Brain microvascular endothelial cell (primary cell): ENCODE data around the gene MRPS18B.

Experiments
- DNase-seq: peaks from one replicate; pipeline ENCODE4 v3.0.0-alpha.2; 2020
- H3K27ac ChIP-seq: fragments of 250-450 bp; sonication (Bioruptor Pico); 2 replicates; pipeline ENCODE4 v1.5.1; 2020; ENCODE audit warnings: mild to moderate bottlenecking, moderate library complexity
- H3K27me3 ChIP-seq: fragments of 250-450 bp; sonication (Bioruptor Pico); replicated peaks from 2 replicates; pipeline ENCODE4 v1.5.1; 2020; ENCODE audit warnings: mild to moderate bottlenecking
- H3K36me3 ChIP-seq: fragments of 250-450 bp; sonication (Bioruptor Pico); replicated peaks from 2 replicates; pipeline ENCODE4 v1.5.1; 2020; ENCODE audit warnings: mild to moderate bottlenecking
- H3K4me3 ChIP-seq: 2 replicates; pipeline ENCODE4 v1.5.1; 2011; ENCODE audit warnings: low read depth, mild to moderate bottlenecking, control low read depth, low read length, moderate library complexity
- in situ Hi-C: cut with HindIII; loops from 2 replicates; pipeline ENCODE4 v1.10.0; 2017; ENCODE audit warnings: low sequenced_read_pairs, low pct_ligation_motif_present
- TF ChIP-seq, protein P1 (sequence below): IDR thresholded peaks from 2 replicates; pipeline ENCODE4 v1.5.1; 2011; ENCODE audit warnings: low read depth, mild to moderate bottlenecking, moderate library complexity, low read length, control low read depth, inconsistent platforms; ENCODE audit errors: missing control alignments

MRPS18B gene

DNA sequence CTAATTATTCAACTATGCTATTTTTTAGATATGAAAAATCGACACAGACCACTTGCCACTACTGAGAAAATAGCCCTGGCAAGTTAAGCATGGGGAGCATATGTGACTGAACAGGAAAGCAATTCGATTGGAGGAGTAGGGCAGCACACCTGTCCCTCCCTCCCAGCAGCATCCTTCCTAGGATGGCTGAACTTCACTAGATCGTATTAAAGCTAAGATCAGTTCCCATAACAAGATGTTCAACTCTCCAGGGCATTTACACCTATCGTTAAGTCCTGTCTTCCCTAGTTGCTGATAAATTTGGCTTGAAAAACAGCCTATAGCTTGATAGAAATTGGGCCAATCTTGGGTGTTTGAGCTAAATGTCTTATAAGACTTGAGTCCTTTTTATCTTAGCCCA, 7.6 kb upstream of the MRPS18B start:
- Histone ChIP-seq H3K36me3 (peaks cover 50% of the 10 kb centered on the region), H3K27ac (no peak overlapping the region), H3K27me3 (no peaks in the 10 kb centered on the region), H3K4me3 (no peak overlapping the region)
- in situ Hi-C loops = no loop called here
- TF ChIP-seq, protein P1, sequence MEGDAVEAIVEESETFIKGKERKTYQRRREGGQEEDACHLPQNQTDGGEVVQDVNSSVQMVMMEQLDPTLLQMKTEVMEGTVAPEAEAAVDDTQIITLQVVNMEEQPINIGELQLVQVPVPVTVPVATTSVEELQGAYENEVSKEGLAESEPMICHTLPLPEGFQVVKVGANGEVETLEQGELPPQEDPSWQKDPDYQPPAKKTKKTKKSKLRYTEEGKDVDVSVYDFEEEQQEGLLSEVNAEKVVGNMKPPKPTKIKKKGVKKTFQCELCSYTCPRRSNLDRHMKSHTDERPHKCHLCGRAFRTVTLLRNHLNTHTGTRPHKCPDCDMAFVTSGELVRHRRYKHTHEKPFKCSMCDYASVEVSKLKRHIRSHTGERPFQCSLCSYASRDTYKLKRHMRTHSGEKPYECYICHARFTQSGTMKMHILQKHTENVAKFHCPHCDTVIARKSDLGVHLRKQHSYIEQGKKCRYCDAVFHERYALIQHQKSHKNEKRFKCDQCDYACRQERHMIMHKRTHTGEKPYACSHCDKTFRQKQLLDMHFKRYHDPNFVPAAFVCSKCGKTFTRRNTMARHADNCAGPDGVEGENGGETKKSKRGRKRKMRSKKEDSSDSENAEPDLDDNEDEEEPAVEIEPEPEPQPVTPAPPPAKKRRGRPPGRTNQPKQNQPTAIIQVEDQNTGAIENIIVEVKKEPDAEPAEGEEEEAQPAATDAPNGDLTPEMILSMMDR = no peak
- no peak for DNase-seq

DNA sequence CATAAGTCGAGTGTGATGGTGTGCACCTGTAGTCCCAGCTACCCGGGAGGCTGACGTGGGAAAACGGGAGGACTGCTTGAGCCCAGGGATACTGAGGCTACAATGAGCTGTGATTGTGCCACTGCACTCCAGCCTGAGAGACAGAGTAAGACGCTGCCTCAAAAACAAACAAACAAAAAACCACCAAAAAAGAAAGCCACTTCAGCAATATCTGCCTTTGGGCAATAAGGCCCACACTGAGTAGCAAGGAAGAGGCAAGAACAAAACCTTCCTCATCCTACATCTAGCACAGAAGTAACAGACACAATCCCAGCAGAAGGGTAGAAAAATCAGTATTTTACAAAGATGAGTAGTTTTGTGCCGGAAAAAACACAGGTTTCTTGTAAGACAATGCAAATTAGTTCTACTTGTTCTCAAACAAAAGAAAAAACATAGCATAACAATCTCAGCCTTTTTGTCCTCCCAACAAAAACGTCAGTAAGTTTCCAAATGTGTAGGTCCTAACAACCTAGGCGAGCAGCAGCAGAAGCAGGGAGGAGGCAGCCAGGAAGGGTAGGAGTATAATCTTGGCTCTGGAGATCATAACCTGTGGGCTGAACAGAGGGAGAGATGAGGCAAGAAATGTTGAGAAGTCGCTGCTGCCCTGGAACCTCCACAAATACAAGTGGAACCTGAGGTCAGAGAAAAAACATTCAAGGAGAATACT, 6.3 kb upstream of the MRPS18B start:
- in situ Hi-C loops = no loop called here
- TF ChIP-seq, protein P1 = no peak
- H3K27ac ChIP-seq = no peak overlapping the region
- no peak overlapping the region for H3K4me3 ChIP-seq
- no peaks in the 10 kb centered on the region for H3K27me3 ChIP-seq
- H3K36me3 ChIP-seq = peaks cover 43% of the 10 kb centered on the region
- DNase-seq = no peak

DNA sequence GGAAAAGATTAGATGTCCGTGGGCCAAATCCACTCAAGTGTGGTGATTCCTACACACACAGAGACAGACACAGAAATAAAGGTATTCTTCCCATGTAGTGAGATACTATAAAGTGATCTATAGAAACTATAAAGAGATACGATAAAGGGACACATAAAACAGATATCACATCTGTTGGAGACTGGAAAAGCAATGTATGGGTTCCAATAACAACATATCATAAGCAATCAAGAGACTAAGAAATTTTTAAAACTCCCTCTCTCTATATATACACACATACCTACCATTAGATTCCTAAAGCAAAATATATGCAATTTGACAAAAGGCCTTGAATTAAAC, 5.8 kb upstream of the MRPS18B start:
- in situ Hi-C loops = no loop called here
- H3K4me3 ChIP-seq = no peak overlapping the region

DNA sequence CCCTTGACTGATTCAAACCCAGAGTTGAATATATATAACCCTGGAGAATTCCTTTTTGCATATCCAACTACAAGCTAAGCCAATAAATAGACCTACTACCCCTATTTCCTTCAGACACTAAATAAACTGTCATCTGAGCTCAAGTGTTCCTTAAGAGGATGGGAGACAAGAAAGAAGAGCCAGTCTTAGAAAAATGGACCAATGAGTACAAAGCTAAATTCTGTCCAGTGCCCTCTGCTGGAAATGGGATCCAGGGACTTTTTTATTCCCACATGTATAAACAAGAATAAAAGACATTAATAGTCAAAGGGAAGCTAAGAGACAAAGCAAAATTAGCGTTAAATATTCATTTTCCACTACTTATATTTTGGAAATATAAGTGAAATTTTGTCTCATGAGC, 5.4 kb upstream of the MRPS18B start:
- no peak for DNase-seq
- Histone ChIP-seq H3K27ac (no peak overlapping the region), H3K27me3 (no peaks in the 10 kb centered on the region)

More for the DNA sequence above, 5.8 kb upstream of the MRPS18B start:
- H3K27me3 ChIP-seq = no peaks in the 10 kb centered on the region
- TF ChIP-seq, protein P1 = no peak
- peaks cover 43% of the 10 kb centered on the region for H3K36me3 ChIP-seq
- H3K27ac ChIP-seq = no peak overlapping the region
- no peak for DNase-seq

DNA sequence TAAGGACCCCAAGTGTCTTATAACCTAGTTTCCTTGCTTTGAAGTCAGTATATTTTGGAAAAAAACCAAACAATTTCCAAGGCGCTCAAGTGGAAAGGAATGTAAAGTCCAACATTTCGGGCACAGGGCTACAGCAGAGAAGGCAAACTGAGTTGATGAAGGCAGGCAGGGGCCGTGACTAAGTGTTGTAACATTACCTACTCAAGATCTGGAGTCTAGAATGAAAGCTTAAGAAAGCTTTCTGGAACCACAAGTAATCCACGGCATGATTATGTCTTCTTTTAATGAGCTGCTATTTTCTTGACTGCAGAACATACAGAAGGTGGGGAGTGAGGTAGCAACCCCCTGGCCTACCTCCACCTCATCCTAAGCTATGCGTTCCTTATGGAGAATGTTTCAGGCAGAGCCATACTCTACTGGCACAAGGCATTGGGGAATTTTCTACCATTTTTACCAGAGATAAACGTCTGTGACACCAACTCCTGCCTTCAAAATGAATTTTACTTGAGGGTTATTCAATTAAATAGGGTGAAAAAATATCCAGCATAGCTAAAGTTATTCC, 4.9 kb upstream of the MRPS18B start:
- Histone ChIP-seq H3K27ac (no peak overlapping the region), H3K27me3 (no peaks in the 10 kb centered on the region), H3K36me3 (peaks cover 36% of the 10 kb centered on the region), H3K4me3 (no peak overlapping the region)
- TF ChIP-seq, protein P1 = no peak
- DNase-seq = peak; percentile 38
- in situ Hi-C loops = no loop called here

More for the DNA sequence above, 5.4 kb upstream of the MRPS18B start:
- H3K4me3 ChIP-seq = no peak overlapping the region
- TF ChIP-seq, protein P1 = peak; percentile 56
- in situ Hi-C loops = no loop called here
- peaks cover 41% of the 10 kb centered on the region for H3K36me3 ChIP-seq
